Activated effector memory CD4-positive, alpha-beta T cell treated with anti-CD3 and anti-CD28 coated beads, Interleukin-2, amount 50 U/mL, for 16 hours (primary cell): Measurements from ENCODE around the gene REG3G.
"Not testable (repeated sequence)": the region's sequence is repeated elsewhere in the genome, so short reads cannot be mapped to it uniquely, and the experiment has no call there.

Experiments used
- DNase-seq: peaks from one replicate; pipeline ENCODE4 v3.0.0-alpha.2; 2020

The REG3G gene

DNA sequence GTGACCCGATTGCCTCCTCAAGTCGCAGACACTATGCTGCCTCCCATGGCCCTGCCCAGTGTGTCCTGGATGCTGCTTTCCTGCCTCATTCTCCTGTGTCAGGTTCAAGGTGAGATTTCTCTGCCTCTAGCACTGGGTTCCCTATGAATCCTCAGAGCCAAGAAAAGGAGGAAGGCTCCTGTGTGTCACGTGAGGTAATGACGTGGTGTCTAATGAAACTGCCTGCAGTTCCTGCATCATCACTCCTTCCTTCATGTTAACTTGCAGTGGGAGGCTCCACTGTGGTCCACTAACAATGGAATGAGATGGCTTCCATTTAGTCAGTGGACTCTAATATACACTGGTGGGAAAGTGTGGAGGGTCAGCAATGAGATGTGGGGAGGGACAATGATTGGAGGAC lies 559 bp downstream of the REG3G start:
- no peak for DNase-seq

DNA sequence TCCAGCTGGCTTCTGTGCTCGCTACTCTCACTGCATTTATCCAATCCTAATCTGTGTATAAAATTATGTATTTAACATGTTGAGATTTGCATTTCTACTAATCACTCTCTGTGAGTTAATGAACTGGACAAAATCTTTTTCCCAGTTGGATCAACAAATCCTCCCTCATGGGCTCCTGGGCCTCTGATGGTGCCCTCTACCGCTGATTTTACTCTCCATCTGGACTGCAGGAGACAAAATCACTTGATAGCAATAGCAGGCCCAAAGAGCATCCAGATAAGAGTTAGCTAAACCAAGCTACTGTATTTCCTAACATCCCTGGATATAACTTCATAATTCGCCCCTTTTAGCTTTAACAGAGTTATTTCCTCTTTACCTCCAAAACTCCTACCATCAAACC lies 14.4 kb downstream of the REG3G start:
- no peak for DNase-seq

DNA sequence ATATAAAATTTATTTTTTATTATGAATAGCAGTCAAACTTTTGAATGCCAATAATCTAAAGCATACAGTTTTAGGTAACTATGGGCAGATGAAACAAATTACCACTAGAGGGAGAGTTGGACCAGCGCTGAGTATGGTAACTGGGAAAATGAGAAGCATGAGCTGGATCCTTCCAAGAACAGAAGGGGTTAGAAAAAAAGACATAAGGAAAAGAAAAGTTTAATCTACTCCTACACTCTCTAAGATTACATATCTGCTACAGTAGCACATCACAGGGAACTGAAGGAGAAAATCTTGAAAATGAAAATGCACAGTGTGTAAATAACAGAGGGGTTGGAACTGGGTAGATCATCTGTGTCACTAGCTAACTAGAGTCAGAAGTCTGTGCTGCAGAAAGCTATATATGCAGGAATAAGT lies 15.5 kb downstream of the REG3G start:
- no peak for DNase-seq

DNA sequence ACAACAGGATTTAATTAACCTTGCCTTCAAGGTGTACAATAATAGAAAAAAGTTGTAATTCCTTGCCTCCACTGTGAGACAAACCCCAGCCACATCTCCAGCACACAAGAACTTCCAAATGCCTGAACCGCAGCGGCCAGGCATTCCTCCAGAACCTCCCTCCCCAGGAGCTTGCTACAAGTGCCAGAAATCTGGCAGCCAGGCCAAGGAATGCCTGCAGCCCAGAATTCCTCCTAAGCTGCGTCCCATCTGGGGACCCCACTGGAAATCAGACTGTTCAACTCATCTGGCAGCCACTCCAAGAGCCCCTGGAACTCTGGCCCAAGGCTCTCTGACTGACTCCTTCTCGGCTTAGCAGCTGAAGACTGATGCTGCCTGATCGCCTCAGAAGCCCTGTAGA lies 28.0 kb downstream of the REG3G start:
- DNase-seq, result not testable (repeated sequence)

DNA sequence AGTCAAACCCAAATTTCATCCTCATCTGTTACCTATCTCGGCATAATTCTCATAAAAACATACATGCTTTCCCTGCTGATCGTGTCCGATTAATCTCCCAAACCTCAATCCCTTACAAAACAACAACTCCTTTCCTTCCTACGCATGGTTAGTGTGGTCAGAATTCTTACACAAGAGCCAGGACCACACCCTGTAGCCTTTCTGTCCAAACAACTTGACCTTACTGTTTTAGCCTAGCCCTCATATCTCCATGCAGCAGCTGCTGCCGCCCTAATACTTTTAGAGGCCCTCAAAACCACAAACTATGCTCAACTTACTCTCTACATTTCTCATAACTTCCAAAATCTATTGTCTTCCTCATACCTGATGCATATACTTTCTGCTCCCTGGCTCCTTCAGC lies 29.3 kb downstream of the REG3G start:
- not testable (repeated sequence) for DNase-seq

DNA sequence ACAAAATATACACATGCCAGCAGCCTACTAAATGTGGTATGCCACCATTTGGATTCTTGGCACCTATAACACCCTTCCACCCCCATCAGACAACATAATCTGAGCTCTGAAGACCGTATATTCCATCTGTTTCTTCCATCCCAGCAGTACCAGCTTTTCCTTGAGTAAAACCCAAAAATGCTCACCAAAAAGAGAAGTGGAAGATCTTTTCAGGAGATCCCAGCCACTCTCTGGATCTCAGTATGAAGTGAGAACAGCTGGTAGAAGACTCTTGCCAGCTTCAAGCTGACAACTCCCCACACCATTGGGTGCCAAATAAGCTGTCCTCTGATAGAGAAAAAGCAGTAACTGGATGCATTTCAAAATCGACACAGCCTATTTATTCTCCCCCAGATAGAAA lies 39.7 kb downstream of the REG3G start:
- no peak for DNase-seq

DNA sequence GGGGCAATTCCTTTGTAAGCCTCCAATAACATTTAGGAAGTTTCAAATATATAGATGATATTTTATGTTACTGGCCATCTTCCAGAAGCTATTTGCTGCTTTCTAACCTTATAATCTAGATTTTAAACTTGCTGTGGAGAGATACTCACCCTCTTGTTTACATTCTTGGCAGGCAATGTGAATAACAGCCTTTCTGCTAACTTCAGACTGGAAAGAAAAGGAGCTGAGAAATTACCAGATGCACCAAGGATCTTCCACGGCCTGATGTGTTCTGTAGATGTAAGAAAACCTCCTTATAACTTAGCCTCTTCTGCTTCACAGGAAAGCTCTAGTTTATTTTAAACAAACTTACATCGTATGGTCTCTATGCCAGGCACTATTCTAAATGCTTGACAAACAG lies 45.6 kb downstream of the REG3G start:
- no peak for DNase-seq
